ENCODE results near the gene ERICH2.
A peak's percentile ranks its signal among the peaks of the same experiment; 100 is the strongest.

The ERICH2 gene

DNA sequence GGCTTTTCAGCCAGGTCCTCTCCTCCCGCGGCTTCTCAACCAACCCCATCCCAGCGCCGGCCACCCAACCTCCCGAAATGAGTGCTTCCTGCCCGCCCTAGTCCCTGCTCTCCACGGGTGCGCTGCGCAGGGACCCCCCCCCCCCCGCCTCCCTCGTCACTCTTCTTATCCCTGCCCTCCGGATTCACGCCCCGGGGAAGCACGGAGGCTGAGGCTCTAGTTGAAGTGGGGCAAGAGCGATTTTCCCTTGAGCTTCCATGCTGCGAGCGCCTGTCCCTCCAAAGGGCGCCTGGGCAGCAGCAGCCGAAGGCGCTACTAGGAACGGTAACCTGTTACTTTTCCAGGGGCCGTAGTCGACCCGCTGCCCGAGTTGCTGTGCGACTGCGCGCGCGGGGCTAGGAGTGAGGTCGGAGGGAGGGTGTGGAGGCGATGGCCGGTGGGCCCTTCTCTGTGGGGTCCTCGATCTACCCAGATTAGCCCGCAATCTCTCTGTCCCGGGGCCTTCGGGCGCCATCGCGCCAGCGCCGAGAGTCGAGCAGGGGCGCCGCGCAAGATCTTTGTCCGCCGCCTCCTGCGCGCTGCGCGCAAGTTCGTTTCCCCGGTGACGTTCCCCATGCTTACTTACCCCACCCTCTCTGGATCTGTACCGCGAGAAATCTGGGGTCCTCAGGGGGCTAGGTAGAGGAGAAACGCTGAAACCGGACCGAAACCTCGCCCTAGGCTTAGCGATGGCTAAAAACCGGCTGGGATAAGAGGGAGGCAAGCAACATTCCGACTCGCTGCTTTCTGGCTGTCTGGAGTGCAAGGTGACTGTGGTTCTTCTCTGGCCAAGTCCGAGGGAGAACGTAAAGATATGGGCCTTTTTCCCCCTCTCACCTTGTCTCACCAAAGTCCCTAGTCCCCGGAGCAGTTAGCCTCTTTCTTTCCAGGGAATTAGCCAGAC is 47.2 kb downstream of the ERICH2 start:
- peak; percentile 72 for DNase-seq (ENCODE audit: low spot score)

DNA sequence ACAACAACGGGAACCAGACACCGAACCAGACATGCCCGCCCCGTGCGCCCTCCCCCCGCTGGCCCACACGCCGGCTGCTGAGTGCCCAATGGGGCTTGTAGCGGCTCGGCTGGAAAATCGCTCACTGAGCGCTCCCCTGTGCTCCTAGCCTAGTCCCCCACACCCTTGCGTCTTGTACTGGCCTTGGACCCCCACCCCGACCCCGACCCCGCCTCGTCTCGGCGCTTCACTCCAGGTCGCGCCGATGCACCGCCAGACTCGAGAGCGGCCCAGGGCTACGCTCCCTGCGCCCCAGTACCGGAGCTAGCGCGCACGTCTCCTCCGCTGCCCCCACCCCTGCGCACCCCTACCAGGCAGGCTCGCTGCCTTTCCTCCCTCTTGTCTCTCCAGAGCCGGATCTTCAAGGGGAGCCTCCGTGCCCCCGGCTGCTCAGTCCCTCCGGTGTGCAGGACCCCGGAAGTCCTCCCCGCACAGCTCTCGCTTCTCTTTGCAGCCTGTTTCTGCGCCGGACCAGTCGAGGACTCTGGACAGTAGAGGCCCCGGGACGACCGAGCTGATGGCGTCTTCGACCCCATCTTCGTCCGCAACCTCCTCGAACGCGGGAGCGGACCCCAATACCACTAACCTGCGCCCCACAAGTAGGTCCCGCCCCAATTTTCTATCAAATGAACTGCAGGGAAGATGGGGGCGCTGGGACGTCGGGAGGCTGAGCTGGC is 48.0 kb downstream of the ERICH2 start:
- DNase-seq (ENCODE audit: low spot score) = peak; percentile 76

DNA sequence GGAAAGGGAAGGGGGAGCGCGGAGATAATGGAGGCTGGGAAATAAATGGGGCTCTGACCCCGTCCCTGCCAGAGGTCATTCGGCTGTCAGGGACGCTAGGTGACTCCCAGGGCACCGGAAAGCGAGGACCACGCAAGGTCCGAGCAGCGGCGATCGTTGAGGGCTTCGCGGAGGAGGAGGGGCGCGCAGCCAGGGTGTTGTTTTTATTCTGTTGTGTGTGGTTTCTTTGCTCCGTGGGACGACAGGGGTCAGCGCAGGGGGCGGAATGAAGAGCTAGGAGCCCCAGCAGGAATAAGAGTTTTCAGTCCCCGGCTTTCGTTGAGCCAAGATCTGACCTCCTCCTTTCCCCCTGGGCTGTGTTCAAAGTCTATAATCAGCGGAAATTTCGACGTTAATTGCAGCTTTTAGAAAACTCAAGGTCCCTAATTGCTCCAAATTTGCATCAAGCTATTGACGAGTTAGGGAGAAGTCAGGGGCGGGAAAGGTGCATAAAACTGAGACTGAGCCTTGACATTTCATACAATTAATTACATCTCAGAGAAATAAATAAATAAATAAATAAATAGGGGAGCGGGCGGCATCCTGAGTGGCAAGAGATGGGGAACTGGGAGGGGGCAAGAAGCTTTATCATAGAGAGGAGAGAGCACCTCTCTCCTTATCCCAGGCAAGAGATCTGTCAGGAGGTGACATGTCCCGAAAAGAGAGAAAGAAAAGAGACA is 48.7 kb downstream of the ERICH2 start:
- DNase-seq (ENCODE audit: low spot score) = no peak

DNA sequence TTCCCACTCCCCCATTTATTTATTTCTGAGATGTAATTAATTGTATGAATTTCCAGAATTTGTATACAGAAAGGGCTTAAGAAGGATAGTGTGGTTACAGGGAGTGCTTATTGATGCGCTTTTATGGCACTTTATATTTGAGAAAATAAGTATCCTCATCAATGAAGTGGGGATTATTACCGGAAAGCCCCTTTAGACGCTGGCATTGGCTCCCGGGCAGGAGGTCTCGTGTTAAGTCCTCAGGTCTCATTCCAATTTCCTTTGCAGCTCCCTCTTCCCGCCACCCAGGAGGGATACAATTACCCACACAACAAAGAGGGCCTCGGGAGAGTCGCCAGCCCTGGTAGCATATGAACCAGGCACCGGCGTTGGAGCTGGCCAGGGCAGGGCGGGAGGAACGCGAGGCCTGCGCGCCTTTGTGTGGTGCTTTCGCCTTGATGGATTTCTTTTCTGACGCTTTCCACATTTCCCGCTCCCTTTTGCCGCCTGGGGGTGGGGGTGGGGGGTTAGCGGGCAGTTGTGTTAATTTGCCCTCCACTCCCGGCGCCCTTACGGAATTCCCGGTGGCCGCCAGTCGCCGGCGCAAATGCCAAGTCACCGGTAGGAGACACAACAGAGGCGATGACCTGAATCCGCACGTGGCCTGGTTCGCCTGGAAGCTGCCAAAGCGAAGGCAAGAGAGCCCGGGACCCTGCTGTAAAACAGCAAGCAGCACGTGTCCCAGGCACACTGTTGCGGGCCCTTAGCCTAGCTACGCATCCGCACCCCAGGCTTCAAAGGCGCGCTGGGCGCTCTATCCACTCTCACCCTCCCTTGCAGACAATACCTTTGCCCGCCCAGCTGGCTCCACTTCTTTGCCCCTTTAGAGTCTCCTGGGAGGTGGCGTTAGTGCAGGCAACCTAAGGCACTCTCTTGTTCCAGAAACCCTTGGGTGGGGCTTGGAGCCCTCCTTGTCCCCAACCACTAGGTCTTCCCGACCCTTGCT is 49.8 kb downstream of the ERICH2 start:
- peak; percentile 70 for DNase-seq (ENCODE audit: low spot score)

DNA sequence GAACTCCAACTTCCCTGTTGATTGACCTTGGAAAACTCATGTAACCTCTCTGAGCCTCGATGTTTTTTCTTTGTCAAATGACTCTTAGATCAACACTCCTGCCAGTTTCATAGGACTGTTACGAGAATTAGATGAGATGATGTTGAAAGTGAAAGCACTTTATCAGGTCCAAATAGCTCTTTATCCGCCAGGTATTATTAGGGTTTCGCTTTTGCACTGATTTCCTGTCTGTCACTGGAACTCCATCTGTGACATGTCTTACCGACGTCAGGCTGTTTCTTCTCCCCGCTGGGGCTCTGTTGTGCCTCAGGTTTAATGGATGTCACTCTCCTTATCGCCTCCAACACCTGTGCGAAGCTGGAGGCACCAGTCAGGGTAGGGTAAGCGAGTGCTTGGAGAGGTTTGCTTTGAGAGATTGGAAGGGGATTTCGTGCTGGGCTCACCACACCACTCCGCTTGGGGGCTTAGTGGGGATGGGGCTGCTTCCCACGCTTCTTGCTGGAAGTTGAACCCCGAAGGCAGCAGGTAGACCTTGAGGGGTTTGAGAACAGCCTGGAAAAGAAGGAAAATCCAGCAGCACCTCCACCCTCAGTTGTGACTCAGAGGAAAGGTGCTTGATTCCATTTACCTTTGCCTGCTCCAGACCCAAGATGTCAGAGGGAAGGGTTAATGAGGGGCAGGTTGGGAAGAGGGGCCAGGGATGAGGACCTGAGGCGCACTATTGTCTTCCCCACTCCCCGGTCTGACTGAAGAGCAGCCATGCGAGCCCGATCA is 50.8 kb downstream of the ERICH2 start:
- DNase-seq (ENCODE audit: low spot score) = no peak

DNA sequence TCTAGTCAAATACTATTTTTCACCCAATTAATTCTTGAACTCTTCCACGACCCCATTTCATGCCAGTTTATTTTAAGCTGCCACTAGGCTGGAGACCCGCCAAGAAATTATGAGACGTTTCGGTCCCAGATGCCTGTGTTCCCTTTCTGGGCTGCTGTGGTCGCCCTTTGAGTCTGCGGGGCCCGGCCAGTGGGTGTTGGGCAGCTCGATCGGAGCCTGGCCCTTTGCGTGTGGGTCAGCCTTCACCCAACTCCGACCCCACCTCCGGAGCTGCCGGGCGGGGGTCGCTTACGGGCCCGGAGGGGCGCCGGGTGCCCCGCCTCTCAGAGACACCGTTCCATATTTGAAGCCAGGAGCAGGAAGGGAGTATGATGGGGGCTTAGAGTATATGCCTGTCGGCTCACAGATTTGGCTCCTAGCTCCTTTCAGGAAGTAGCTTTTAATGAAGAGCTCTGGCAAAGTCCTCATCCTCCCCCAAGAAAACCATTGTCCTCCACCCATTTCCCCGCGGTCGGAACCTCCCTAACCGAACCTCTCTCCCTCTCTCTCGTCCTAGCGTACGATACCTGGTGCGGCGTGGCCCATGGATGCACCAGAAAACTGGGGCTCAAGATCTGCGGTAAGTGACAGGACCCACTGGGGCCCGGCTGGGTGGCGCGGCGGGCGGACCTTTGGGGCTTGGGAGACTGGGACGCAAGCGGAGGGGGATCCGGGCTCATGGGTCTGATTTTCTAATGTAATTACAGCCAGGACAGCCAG is 51.5 kb downstream of the ERICH2 start:
- no peak for DNase-seq (ENCODE audit: low spot score)

DNA sequence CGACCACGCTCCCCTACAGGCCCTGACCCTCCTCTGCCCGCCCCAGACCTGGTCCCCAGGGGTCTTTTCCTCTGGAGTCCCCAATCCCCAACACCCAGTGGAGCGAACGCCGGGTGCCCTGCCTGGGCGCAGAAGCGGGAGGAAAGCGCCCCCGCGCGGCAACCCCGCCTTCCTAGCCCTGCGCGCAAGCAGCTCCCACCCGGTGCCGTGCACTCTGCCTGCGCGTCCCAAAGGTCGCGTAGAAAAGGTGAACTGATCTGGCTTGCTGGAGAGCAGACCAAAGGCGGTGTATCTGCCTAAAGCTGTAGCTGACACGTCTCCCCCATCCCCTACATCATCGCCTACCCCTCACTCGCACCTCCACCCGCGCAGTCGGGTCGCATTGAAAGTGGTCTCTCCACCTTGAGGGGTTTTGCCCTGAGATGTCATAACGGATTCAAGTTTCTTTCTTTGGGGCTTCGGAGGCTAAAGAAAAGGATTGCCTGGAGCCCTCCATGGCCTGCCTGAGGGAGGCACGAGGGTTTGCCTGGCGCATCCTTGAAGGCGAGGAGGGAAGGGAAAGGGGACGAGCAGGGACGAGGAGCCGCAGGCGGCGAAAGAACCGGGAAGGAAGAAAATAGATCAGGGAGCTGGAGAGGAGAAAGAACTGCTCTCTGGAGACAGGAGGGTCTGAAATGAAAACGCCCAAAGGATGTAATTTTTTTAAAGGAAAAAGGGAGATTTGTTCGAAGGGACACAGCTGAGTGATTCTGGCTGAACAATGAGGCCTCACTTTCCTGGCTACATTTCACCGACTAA is 52.3 kb downstream of the ERICH2 start:
- peak; percentile 79 for DNase-seq (ENCODE audit: low spot score)

DNA sequence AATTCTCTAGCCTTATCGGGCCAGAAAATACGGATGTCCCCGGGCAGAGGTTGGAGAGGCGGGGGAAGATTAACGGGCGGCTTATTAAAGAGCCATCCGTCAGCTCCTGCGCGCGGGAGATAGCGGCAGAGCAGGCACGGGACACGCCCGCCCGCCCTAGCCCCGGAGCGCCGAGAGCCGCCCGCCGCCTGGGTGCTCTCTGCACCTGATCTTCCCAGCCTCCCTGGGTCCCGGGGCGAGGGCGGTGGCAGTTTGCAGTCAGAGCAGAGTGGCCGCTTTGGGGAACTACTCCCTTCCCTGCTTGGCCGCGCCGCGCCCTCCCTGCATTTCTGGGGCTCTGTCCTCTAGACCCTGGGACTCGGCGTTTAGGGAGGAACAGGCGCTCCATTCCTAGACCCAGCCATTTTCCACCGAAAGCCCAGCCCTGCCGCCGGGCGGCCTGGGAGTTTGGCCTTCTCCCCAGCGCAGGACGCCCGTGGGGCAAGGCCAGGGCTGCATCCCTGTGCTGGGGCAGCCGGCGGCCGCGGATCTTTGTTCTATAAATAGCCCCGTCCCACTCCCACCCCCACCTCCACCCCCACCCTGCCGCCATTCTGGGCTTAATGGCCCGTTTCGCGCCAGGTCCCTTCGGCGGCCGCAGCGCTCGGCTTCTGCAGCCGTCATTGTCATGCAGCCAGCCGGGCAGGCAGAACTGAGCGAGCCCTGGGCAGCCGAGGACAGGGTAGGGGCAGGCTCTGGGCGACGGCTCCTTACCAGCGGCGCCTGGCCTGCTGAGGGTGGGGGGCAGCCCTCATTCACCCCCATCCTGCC is 53.1 kb downstream of the ERICH2 start:
- peak; percentile 74 for DNase-seq (ENCODE audit: low spot score)

DNA sequence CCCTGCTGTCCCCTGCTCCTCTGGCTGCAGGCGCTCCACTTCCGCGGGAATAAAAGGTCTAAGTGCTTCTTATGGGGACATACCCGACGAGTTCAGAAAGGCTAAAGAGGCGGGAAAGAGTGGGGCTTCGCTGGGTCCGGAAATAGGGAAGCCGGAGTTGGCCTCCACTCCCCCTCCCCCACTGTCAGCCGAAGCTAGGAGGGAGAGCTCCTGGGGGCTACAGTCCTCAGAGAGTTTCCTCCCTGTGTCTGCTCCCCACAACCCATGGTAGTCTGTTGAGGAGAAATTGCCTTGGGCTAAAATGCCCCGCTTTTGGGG is 53.7 kb downstream of the ERICH2 start:
- no peak for DNase-seq (ENCODE audit: low spot score)

DNA sequence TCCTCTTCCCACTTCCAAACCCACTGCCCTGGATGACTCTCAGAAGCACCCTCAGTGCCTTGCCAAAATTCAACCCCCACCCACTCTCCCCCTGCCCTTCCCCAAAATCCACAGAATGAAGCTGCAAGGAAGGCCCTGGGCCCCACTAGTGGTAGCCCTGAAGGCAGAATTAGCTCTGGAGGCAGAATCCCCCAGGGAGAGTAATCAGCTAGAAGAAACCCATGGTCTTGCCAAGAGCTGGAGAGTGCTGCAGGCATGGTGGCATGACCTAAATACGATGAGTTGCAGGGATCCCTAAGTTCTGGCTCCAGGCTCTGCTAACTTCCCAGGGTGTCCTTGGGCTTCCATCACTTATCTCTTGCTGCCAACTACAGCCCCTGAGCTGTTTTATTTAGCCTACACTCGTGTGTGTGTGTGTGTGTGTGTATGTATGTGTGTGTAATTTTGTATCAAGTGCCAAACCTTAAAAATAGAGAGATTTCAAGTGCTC is 54.4 kb downstream of the ERICH2 start:
- no peak for DNase-seq (ENCODE audit: low spot score)

DNA sequence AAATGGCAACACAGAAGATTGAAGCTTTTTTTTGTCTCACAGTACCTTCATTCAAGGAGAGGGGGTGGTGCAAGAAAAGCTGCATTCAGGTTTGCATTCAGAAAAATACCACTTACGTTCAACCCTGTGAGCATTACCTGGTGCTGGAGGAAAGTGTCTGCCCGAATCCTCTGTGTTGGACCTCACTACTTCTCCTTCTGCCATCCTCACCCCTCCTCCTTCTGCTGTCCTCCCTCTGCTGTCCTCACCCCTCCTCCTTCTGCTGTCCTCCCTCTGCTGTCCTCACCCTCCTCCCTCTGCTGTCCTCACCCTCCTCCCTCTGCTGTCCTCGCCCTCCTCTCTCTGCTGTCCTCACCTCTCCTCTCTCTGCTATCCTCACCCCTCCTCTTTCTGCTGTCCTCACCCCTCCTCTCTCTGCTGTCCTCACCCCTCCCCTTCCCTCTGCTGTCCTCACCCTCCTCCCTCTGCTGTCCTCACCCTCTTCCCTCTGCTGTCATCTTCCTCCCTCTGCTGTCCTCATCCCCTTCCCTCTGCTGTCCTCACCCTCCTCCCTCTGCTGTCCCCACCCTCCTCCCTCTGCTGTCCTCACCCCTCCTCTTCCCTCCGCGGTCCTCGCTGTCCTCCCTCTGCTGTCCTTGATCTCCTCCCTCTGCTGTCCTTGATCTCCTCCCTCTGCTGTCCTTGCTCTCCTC is 57.8 kb downstream of the ERICH2 start:
- no peak for DNase-seq (ENCODE audit: low spot score)

DNA sequence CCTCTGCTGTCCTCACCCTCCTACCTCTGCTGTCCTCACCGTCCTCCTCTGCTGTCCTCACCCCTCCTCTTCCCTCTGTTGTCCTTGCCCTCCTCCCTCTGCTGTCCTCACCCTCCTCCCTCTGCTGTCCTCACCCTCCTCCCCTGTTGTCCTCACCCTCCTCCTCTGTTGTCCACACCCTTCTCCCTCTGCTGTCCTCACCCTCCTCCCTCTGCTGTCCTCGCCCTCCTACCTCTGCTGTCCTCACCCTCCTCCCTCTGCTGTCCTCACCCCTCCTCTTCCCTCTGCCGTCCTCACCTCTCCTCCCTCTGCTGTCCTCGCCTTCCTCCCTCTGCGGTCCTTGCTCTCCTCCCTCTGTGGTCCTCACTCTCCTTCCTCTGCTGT is 58.3 kb downstream of the ERICH2 start:
- DNase-seq (ENCODE audit: low spot score) = no peak

DNA sequence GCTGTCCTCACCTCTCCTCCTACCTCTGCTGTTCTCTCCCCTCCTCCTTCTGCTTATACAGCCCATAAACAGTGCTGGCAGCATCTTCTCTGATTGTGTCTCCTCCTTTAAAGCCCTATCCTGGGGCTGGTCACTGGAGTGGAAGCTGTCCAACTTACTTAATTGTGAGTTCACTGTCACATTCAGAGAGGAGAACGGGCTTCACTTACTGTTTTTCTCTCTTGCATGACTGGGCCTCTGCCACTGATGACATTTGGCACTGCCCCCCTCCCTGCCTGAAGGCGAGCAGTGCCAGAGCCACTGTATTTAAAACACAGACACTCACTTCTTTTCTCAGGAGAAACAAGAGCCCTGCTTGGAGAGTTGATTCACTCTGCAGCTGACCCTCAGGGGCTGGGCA is 58.9 kb downstream of the ERICH2 start:
- no peak for DNase-seq (ENCODE audit: low spot score)

DNA sequence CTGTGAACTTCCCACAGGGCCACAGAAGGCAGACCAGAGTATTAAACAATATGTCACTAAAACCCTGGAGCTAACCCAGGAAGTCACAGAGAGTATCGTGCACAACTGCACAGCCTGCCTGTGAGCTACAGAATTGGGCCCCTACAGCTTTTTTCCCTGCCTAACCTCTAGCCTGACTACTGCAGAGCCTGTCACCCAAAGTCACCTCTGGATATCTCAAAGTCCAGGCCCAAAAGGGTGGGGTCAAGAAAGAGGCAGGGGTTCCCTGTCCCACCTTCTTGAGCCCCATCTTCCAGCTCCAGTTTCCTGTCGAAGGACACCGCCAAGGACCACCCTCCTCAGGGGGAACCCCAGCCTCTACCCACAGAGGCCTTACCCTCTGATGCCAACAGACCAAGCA is 60.0 kb downstream of the ERICH2 start:
- DNase-seq (ENCODE audit: low spot score) = no peak

DNA sequence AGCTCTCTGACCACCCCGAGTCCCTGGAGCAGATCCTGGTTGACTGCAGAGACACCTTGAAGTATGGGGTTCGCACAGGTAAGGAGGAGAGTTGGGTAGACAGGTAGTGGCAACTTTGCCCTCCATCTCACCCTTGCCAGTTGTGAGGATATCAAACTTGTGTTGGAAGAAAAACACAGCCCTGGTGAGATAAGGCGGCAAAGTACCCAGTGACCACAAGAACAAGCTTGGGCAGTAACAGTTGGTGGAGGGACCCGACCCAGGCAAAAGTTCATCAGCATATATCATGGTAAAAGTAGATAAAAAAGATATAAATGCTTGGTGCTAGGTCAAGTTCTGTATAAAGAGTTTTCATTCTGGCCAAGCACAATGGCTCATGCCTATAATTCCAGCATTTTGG is 60.9 kb downstream of the ERICH2 start:
- no peak for DNase-seq (ENCODE audit: low spot score)

DNA sequence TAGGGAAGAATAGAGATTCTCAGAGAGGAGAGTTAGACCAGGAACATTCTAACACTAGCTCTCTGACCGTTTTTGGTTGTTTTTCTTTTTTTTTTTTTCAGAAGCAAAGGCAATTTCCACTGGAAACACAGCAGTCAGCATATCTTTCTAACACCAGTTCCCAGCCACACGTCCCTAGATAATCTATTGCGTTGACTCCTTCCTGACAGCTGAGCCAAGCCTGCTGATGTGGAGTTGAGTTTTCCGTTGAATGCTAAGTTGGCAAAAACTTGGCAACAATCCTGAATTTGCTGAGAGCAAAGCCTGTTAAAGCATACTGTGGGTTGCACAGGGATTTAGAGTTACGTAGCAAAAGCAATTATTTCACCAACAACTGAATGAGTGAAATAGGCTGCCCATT is 65.8 kb downstream of the ERICH2 start:
- no peak for DNase-seq (ENCODE audit: low spot score)

DNA sequence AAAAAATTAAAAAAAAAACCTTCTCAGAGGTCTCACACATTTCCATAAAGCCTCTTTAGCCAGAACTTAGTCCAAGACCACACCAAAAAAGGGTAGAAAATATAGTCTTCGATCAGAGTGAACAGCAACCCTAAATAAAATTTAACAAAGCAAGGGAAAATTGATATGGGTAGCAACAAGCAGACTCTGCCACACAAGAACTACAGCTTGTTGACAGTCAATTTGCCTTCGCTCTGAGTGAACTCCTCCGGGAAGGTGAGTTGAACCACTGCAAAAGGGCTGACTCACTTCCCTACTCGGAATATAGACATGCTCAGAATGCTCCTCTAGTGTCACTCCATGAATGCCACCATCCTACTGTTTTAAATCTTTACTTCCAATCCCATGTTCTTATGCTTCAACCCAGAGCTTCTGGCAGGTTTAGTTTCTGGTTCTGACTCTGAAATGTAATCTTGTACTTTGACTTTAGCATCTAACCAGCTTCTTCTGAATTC is 70.6 kb downstream of the ERICH2 start:
- DNase-seq (ENCODE audit: low spot score) = no peak

All from ecto neural progenitor cell (in vitro differentiated cells).